Endothelial cell of umbilical vein (primary cell): ENCODE data around the gene ERBB4. TPM values are rescaled to one million over a fixed set of nuclear protein-coding genes. Genes with fewer than 3 reads are reported as not detected.

Experiments
- BruUV-seq: library from RNA; stranded (reverse); fragments of 400-500 nt; replicated peaks from 2 replicates; lab custom pipeline; 2021; lab: Mats Ljungman, UMichigan
- CTCF ChIA-PET: fragments of 300-600, 350-600 bp; sonication (Branson Sonifier 250); formaldehyde crosslinking; loops from one replicate; lab custom pipeline; 2021; ENCODE audit warnings: antibody characterized with exemption, inconsistent platforms; lab: Charles Lee
- POLR2A ChIA-PET: fragments of 300-600, 350-600 bp; sonication (Branson Sonifier 250); formaldehyde crosslinking; loops from one replicate; lab custom pipeline; 2021; ENCODE audit warnings: antibody characterized with exemption, inconsistent platforms; lab: Charles Lee
- DNase-seq: peaks from one replicate; pipeline ENCODE4 v3.0.0-alpha.2; 2011; ENCODE audit warnings: low read depth, low spot score
- FAIRE-seq: peaks from 2 replicates; lab custom pipeline; 2011; peaks lifted over from hg19 to GRCh38; lab: Jason Lieb, UNC
- H2AFZ ChIP-seq: 2 replicates; pipeline ENCODE4 v1.6.0; 2012; ENCODE audit warnings: low read depth, low read length, control low read depth, inconsistent platforms
- H3K27ac ChIP-seq: 2 replicates; pipeline ENCODE4 v1.5.1; 2011; ENCODE audit warnings: low read depth, mild to moderate bottlenecking, control low read depth, low read length, moderate library complexity; ENCODE audit not compliant: insufficient read depth
- H3K27me3 ChIP-seq, 2 experiments: 2 replicates each; pipeline versions ENCODE4 v1.6.0 to v1.6.1; 2011; ENCODE audit warnings: low read length in 2 of 2, mixed read lengths in 1 of 2; ENCODE audit not compliant: control insufficient read depth in 2 of 2, insufficient read depth in 2 of 2
- H3K36me3 ChIP-seq, 2 experiments: 2 replicates in 1 of 2; 3 replicates in 1 of 2; pipeline ENCODE4 v1.5.1; 2011; ENCODE audit warnings: low read length in 2 of 2, mild to moderate bottlenecking in 1 of 2, moderate library complexity in 1 of 2; ENCODE audit not compliant: control insufficient read depth in 2 of 2, insufficient read depth in 2 of 2; ENCODE audit errors: extremely low read depth in 1 of 2
- H3K4me1 ChIP-seq: 3 replicates; pipeline ENCODE4 v1.5.1; 2011; ENCODE audit warnings: mild to moderate bottlenecking, low read length; ENCODE audit not compliant: control insufficient read depth, insufficient read depth; ENCODE audit errors: extremely low read depth
- H3K4me2 ChIP-seq: 2 replicates; pipeline ENCODE4 v1.6.1; 2011; ENCODE audit warnings: low read length, control low read depth, mixed read lengths; ENCODE audit not compliant: insufficient read depth
- H3K4me3 ChIP-seq, 3 experiments: fragments of 200-600 bp in 1 of 3; sonication (generic), shearing (Covaris generic) in 1 of 3; replicated peaks in 1 of 3; 2 replicates each; pipeline ENCODE4 v1.5.1; 2011 to 2016; ENCODE audit warnings: control low read depth in 3 of 3, low read length in 3 of 3, mild to moderate bottlenecking in 2 of 3, inconsistent platforms in 1 of 3, low read depth in 1 of 3, moderate library complexity in 1 of 3; ENCODE audit not compliant: insufficient read depth in 1 of 3
- H3K79me2 ChIP-seq: 2 replicates; pipeline ENCODE4 v1.6.0; 2012; ENCODE audit warnings: low read length, inconsistent platforms; ENCODE audit not compliant: control insufficient read depth, insufficient read depth
- H3K9ac ChIP-seq: replicated peaks from 2 replicates; pipeline ENCODE3; 2011; ENCODE audit warnings: low read length, control low read depth; ENCODE audit not compliant: insufficient read depth; ENCODE audit errors: extremely low read depth
- H3K9me1 ChIP-seq: replicated peaks from 3 replicates; pipeline ENCODE4 v1.6.0; 2011; ENCODE audit warnings: mild to moderate bottlenecking, low read length; ENCODE audit not compliant: control insufficient read depth, insufficient read depth; ENCODE audit errors: extremely low read depth
- H3K9me3 ChIP-seq: replicated peaks from 2 replicates; pipeline ENCODE4 v1.5.1; 2012; ENCODE audit warnings: low read length, inconsistent platforms; ENCODE audit not compliant: control insufficient read depth, insufficient read depth
- H4K20me1 ChIP-seq: replicated peaks from 2 replicates; pipeline ENCODE3; 2011; ENCODE audit warnings: mild to moderate bottlenecking, low read length; ENCODE audit not compliant: control insufficient read depth, insufficient read depth; ENCODE audit errors: extremely low read depth
- CTCF ChIP-seq, 2 donors: IDR thresholded peaks; 1 replicate in 1 of 2; 2 replicates in 1 of 2; pipeline ENCODE4 v1.5.1; 2011; ENCODE audit warnings: low read length in 2 of 2, mild to moderate bottlenecking in 2 of 2, moderate library complexity in 2 of 2, control low read depth in 1 of 2, inconsistent platforms in 1 of 2, low read depth in 1 of 2; ENCODE audit not compliant: insufficient read depth in 1 of 2; ENCODE audit errors: extremely low read depth in 1 of 2
- EZH2 ChIP-seq: IDR thresholded peaks from 2 replicates; pipeline ENCODE4 v1.6.1; 2012; ENCODE audit warnings: borderline replicate concordance, low read depth, mild to moderate bottlenecking, moderate library complexity, low read length, inconsistent platforms; ENCODE audit not compliant: severe bottlenecking
- FOS ChIP-seq: IDR thresholded peaks from 2 replicates; pipeline ENCODE4 v1.6.1; 2011; ENCODE audit warnings: mild to moderate bottlenecking, low read length, moderate library complexity, borderline replicate concordance; ENCODE audit not compliant: insufficient read depth
- GATA2 ChIP-seq: IDR thresholded peaks from 2 replicates; pipeline ENCODE4 v1.7.0; 2011; ENCODE audit warnings: low read depth, mild to moderate bottlenecking, moderate library complexity, mixed read lengths, low read length; ENCODE audit not compliant: insufficient read length, insufficient read depth
- JUN ChIP-seq: IDR thresholded peaks from 2 replicates; pipeline ENCODE4 v1.6.1; 2011; ENCODE audit warnings: borderline replicate concordance, low read depth; ENCODE audit not compliant: insufficient read length, insufficient read depth
- MAX ChIP-seq: IDR thresholded peaks from 2 replicates; pipeline ENCODE4 v1.6.1; 2011; ENCODE audit not compliant: insufficient read depth, insufficient read length
- MYC ChIP-seq: IDR thresholded peaks from one replicate; pipeline ENCODE4 v1.6.1; 2011; ENCODE audit warnings: mild to moderate bottlenecking, low read depth, low read length
- POLR2A ChIP-seq: IDR thresholded peaks from 2 replicates; pipeline ENCODE4 v1.6.1; 2012; ENCODE audit warnings: low read depth, mild to moderate bottlenecking, control low read depth, low read length
- POLR2AphosphoS5 ChIP-seq: IDR thresholded peaks from 2 replicates; pipeline ENCODE4 v1.6.1; 2012; ENCODE audit warnings: low read depth, mild to moderate bottlenecking, control low read depth, low read length, moderate library complexity; ENCODE audit not compliant: insufficient read depth
- dilution Hi-C: fragments of 300-500 bp; cut with MboI; formaldehyde crosslinking; loops from one replicate; pipeline ENCODE4 v1.15.0; 2019; ENCODE audit warnings: low sequenced_read_pairs; ENCODE audit not compliant: extremely low pct_ligation_motif_present
- intact Hi-C: fragments of 100-400 bp; cut with micrococcal nuclease; formaldehyde crosslinking; loops from one replicate; pipeline ENCODE4 v1.10.0; 2022
- polyA plus RNA-seq, 4 experiments: library from polyadenylated mRNA; depleted of rRNA in 3 of 4; stranded (reverse) in 3 of 4; unstranded in 1 of 4; fragments of >200 nt; gene quantifications; 2 replicates each; pipeline versions ENCODE4 v1.2.1 to v1.2.3, GENCODE V29; 2011 to 2012; ENCODE audit warnings: missing spikeins in 1 of 4
- total RNA-seq: library from RNA; stranded (reverse); gene quantifications from 2 replicates; pipeline ENCODE4 v1.2.3, GENCODE V29; 2021

The ERBB4 gene
- total and polyA plus RNA-seq, 2 donors (not counting 3 experiments of a cell fraction or from before 2014, with no cell fraction given): 0.01 to 0.27 TPM

- TF ChIP-seq MAX (no peak), MYC (no peak), POLR2AphosphoS5 (no peak), FOS (no peak)
- intact Hi-C loops: no loop called here
- Histone ChIP-seq H3K36me3 (no peaks in the 10 kb centered on the region), H3K9me1 (no peaks in the 10 kb centered on the region), H2AFZ (no peak overlapping the region), H4K20me1 (no peaks in the 10 kb centered on the region), H3K4me3 (no peak overlapping the region), H3K4me2 (no peak overlapping the region), H3K9me3 (no peaks in the 10 kb centered on the region), H3K9ac (no peak overlapping the region), H3K27me3 (no peaks in the 10 kb centered on the region), H3K4me1 (no peaks in the 10 kb centered on the region), H3K27ac (no peak overlapping the region), H3K79me2 (no peaks in the 10 kb centered on the region)
- no TSS peak for BruUV-seq
- CTCF ChIA-PET: no interaction called here
- no peak for FAIRE-seq
- POLR2A ChIA-PET: no interaction called here
- dilution Hi-C loops: no loop called here
- DNase-seq: no peak
Observed at GRCh38 chr2:211401328-211401727, 1137.3 kb downstream of the ERBB4 start.

GRCh38 chr2:211397764-211398163 lies 1140.8 kb downstream of the ERBB4 start:
- no TSS peak for BruUV-seq
- Histone ChIP-seq H3K27ac (no peak overlapping the region), H2AFZ (no peak overlapping the region), H3K27me3 (no peaks in the 10 kb centered on the region), H4K20me1 (no peaks in the 10 kb centered on the region), H3K4me1 (no peaks in the 10 kb centered on the region), H3K79me2 (no peaks in the 10 kb centered on the region), H3K9ac (no peak overlapping the region), H3K36me3 (no peaks in the 10 kb centered on the region), H3K4me3 (no peak overlapping the region), H3K9me3 (no peaks in the 10 kb centered on the region), H3K4me2 (no peak overlapping the region), H3K9me1 (no peaks in the 10 kb centered on the region)
- FAIRE-seq (no peak), DNase-seq (no peak)
- CTCF ChIA-PET: no interaction called here
- dilution Hi-C loops: no loop called here
- POLR2A ChIA-PET: no interaction called here
- TF ChIP-seq MAX (no peak), POLR2A (no peak), CTCF (IDR thresholded peaks at IDR 0.05; ENCODE audit: extremely low read depth in 1 of 2, insufficient read depth in 1 of 2, low read depth in 1 of 2, low read length in 2 of 2) (no peak), MYC (no peak), GATA2 (no peak), EZH2 (no peak), JUN (no peak), FOS (no peak), POLR2AphosphoS5 (no peak)
- intact Hi-C loops: no loop called here
